Osteocyte (in vitro differentiated cells): ENCODE data around the gene DLX5. TPM values are rescaled to one million over a fixed set of nuclear protein-coding genes. Genes with fewer than 3 reads are reported as not detected.

Experiments
- DNase-seq: peaks from one replicate; pipeline ENCODE4 v3.0.0; 2021; ENCODE audit warnings: mixed read lengths; ENCODE audit not compliant: unreplicated experiment; ENCODE audit errors: extremely low spot score
- H3K27ac Mint-ChIP-seq: one replicate; pipeline ENCODE4 v1.8.0; 2021; ENCODE audit warnings: mild to moderate bottlenecking, mixed read lengths; ENCODE audit not compliant: unreplicated experiment
- H3K27me3 Mint-ChIP-seq: one replicate; pipeline ENCODE4 v1.8.0; 2021; ENCODE audit warnings: mixed read lengths; ENCODE audit not compliant: unreplicated experiment
- H3K36me3 Mint-ChIP-seq: one replicate; pipeline ENCODE4 v1.8.0; 2021; ENCODE audit warnings: mixed read lengths; ENCODE audit not compliant: unreplicated experiment
- H3K4me1 Mint-ChIP-seq: one replicate; pipeline ENCODE4 v1.8.0; 2021; ENCODE audit warnings: mixed read lengths; ENCODE audit not compliant: unreplicated experiment
- H3K4me3 Mint-ChIP-seq: one replicate; pipeline ENCODE4 v1.8.0; 2021; ENCODE audit warnings: mild to moderate bottlenecking, moderate library complexity, mixed read lengths; ENCODE audit not compliant: unreplicated experiment
- H3K9me3 Mint-ChIP-seq: one replicate; pipeline ENCODE4 v1.8.0; 2021; ENCODE audit warnings: mixed read lengths; ENCODE audit not compliant: unreplicated experiment
- CTCF ChIP-seq: fragments of 200-600 bp; sonication (generic); IDR thresholded peaks from 2 replicates; pipeline ENCODE4 v1.5.0; 2021; ENCODE audit warnings: antibody characterized with exemption, mild to moderate bottlenecking, moderate library complexity
- total RNA-seq: library from RNA; stranded (reverse); gene quantifications from 2 replicates; pipeline ENCODE4 v1.2.1, GENCODE V29; 2021

Gene DLX5
- total RNA-seq, 1 donor from 2014 or later, result 6.0 TPM

- peaks cover 12% of the 10 kb centered on the region for H3K36me3 Mint-ChIP-seq
- H3K9me3 Mint-ChIP-seq, result no peaks in the 10 kb centered on the region
- H3K4me3 Mint-ChIP-seq, result peak overlapping the region; percentile 70
- DNase-seq, result no peak
- peaks cover 39% of the 10 kb centered on the region for H3K4me1 Mint-ChIP-seq
- peak overlapping the region; percentile 51 for H3K27ac Mint-ChIP-seq
- peaks cover 91% of the 10 kb centered on the region for H3K27me3 Mint-ChIP-seq
- no peak for TF ChIP-seq CTCF
Observed at GRCh38 chr7:97017192-97018125, 7.2 kb downstream of the DLX5 start.

GRCh38 chr7:97016381-97017191 is 8.0 kb downstream of the DLX5 start:
- no peak for DNase-seq
- TF ChIP-seq CTCF, result peak; percentile 24
- H3K4me1 Mint-ChIP-seq, result peaks cover 34% of the 10 kb centered on the region
- H3K36me3 Mint-ChIP-seq, result peaks cover 6% of the 10 kb centered on the region
- peaks cover 91% of the 10 kb centered on the region for H3K27me3 Mint-ChIP-seq
- H3K4me3 Mint-ChIP-seq, result peak overlapping the region; percentile 70
- no peaks in the 10 kb centered on the region for H3K9me3 Mint-ChIP-seq
- H3K27ac Mint-ChIP-seq, result peak overlapping the region; percentile 51

GRCh38 chr7:97015756-97016380 is 8.8 kb downstream of the DLX5 start:
- H3K27me3 Mint-ChIP-seq, result peaks cover 95% of the 10 kb centered on the region
- peak overlapping the region; percentile 70 for H3K4me3 Mint-ChIP-seq
- DNase-seq, result no peak
- H3K36me3 Mint-ChIP-seq, result peaks cover 6% of the 10 kb centered on the region
- no peaks in the 10 kb centered on the region for H3K9me3 Mint-ChIP-seq
- TF ChIP-seq CTCF, result no peak
- peaks cover 32% of the 10 kb centered on the region for H3K4me1 Mint-ChIP-seq
- H3K27ac Mint-ChIP-seq, result no peak overlapping the region

- no peak overlapping the region for H3K27ac Mint-ChIP-seq
- peaks cover 94% of the 10 kb centered on the region for H3K27me3 Mint-ChIP-seq
- peaks cover 27% of the 10 kb centered on the region for H3K4me1 Mint-ChIP-seq
- no peak for TF ChIP-seq CTCF
- no peak for DNase-seq
- no peak overlapping the region for H3K4me3 Mint-ChIP-seq
- peaks cover 2% of the 10 kb centered on the region for H3K36me3 Mint-ChIP-seq
- no peaks in the 10 kb centered on the region for H3K9me3 Mint-ChIP-seq
Observed at GRCh38 chr7:97015279-97015678, 9.4 kb downstream of the DLX5 start.
